OCI-LY3 (cell line): ENCODE results near the gene DYRK1A.

Experiments
- CTCF ChIP-seq: fragments of 200-600, 300-600 bp; sonication (generic); IDR thresholded peaks from 2 replicates; pipeline ENCODE4 v1.5.1; 2014; ENCODE audit warnings: antibody characterized with exemption, low read length, low read depth
- EZH2phosphoT487 ChIP-seq: fragments of 200-600 bp; shearing (Covaris generic); IDR thresholded peaks from 2 replicates; pipeline ENCODE4 v1.6.1; 2018; ENCODE audit warnings: antibody characterized with exemption, mixed run types, low read depth

GRCh38 chr21:37450445-37450941 is 83.9 kb downstream of the DYRK1A start:
- TF ChIP-seq CTCF (no peak), EZH2phosphoT487 (no peak)
